Activated CD8-positive, alpha-beta memory T cell treated with anti-CD3 and anti-CD28 coated beads for 36 hours (primary cell): ENCODE data around the gene ALDH1L1. TPM values are rescaled to one million over a fixed set of nuclear protein-coding genes. Genes with fewer than 3 reads are reported as not detected.

Experiments used
- CTCF ChIA-PET: fragments of 350-600 bp; sonication (Branson Sonifier 250); formaldehyde crosslinking; loops from one replicate; lab custom pipeline; 2021; ENCODE audit warnings: antibody characterized with exemption; lab: Charles Lee
- POLR2A ChIA-PET: fragments of 350-600 bp; sonication (Branson Sonifier 250); formaldehyde crosslinking; loops from one replicate; lab custom pipeline; 2021; ENCODE audit warnings: antibody characterized with exemption; lab: Charles Lee
- total RNA-seq, 2 experiments: library from RNA; stranded (reverse); gene quantifications; one replicate each; pipeline ENCODE4 v1.2.3, GENCODE V29; 2021

Gene ALDH1L1
- total RNA-seq, 2 experiments from 2014 or later: not detected

DNA sequence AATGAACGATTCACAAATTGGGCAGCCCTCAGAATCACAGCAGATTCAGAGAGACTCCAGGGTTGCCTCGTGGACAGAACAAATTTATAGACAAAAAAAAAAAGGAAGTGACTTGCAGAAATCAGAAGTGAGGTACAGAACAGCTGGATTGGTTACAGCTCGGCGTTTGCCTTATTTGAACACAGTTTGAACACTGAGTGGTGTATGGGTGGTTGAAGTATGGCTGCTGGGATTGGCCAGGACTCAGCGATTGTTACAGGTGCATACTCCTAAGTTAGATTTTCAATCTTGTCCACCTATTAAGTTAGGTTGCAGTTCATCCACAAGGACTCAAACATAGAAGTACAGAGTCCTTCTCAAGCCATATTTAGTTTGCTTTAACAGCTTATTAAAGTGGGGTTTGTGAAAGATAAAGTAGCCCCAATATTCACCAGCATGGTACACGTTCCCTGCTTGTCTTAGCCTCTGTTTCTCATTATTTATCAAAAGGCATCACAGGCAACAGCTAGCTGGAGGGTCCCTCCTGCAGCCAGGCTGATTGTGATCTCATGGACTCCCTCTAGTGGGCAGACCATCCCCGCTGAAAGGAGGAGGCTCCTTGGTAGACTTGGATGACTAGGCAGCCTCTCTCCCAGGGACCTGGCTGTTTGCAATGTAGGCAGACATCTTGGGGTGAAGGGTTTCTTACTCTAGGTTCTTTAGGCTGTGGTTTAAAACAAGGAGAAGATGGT lies 17.6 kb upstream of the ALDH1L1 start:
- POLR2A ChIA-PET: no interaction called here
- CTCF ChIA-PET: interaction anchor here (1.1 to 2.9 kb wide), 3 partner anchors 9 to 65 kb away, joined by 3 to 19 read pairs (median 5); no protein-coding TSS in a partner anchor

DNA sequence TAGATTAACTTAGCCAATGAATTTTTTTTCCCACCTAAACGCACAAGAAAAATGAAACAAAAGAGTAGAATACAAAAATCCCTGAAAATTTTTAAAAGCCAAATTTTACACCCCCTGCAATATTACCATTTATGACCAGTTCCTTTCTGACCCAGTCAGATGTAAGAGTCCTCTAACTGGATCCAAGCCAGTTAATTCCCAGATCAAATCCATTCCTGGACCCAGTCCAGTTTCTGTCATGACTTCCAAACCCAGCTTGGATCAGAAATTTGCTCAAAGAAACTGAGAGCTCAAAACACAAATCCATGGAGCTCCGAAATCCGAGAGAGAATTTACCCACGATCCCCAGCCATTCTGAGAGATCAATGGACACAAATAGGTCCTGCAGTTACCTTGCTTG lies 17.0 kb upstream of the ALDH1L1 start:
- ChIA-PET POLR2A (no interaction called here), CTCF (interaction anchor here (1.1 to 2.9 kb wide), 3 partner anchors 9 to 64 kb away, joined by 3 to 19 read pairs (median 5); no protein-coding TSS in a partner anchor)

GRCh38 chr3:126194713-126195305 lies 14.4 kb upstream of the ALDH1L1 start:
- CTCF ChIA-PET: no interaction called here
- POLR2A ChIA-PET: no interaction called here

GRCh38 chr3:126191246-126191645 lies 10.9 kb upstream of the ALDH1L1 start:
- CTCF ChIA-PET: no interaction called here
- POLR2A ChIA-PET: no interaction called here

DNA sequence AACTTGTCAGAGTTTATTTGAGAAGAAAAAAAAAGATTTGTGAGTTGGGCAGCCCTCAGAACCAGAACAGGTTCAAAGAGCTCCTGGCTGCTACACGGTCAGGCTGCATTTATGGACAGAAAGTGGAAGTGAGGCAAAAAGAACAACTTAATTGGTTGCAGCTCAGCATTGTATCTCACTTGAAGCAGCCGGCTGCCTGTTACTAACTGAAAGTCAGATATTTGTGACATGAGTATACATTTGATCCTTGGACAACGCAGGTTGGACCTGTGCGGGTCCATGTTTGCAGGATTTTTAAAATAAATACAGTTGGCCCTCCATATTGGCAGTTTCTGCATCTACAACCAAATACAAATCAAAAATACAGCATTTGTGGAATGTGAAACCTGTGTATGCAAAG lies 7.5 kb upstream of the ALDH1L1 start:
- CTCF ChIA-PET: interaction anchor here (1.9 kb wide), 1 partner anchor 10 kb away, joined by 5 read pairs; no protein-coding TSS in a partner anchor
- POLR2A ChIA-PET: no interaction called here

GRCh38 chr3:126186749-126187148 lies 6.4 kb upstream of the ALDH1L1 start:
- ChIA-PET CTCF (no interaction called here), POLR2A (no interaction called here)

DNA sequence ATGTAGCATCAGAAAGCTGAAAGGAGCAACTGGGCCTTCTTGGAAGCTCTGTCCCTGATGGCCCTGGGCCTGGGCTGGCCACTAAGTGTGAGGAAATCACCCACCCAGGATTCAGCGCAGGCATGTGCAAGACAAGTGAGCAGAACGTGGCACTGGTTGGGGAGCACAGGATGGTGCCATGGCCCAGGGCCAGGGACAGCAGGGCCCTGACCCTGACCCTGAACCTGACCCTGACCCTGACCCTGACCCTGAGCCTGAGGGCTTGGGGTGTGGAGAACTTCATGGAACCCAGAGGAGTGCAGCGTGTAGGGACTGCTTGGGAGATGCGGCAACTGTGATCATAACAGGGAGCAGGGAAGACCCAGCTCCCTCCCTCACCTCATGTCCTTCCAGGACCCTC lies 5.9 kb upstream of the ALDH1L1 start:
- POLR2A ChIA-PET: no interaction called here
- CTCF ChIA-PET: no interaction called here

DNA sequence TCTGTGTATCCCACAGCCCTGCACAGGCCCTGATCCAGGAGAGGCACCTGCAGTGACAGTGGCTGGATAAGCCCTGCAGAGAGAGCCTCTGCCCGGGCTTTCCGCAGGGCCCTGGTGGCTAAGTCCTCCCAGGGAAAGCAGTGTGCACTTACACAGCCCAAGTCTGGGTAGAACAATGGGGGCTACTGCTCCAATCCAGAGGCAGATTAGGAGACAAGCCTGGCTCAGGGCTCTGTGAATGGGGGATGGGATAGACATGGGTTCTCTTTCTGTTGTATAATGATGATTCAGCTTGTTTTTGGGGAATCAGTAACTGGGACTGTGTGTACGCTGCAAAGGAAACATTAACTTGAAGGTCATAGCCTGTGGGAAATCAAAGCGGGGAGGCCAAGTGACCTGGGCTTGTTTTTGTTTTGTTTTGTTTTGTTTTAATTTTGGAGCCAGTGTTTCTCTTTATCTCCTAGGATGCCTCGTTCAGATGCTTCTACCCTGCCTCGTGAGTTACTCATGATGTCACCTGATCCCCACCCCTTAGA lies 4.1 kb upstream of the ALDH1L1 start:
- ChIA-PET CTCF (no interaction called here), POLR2A (no interaction called here)

- CTCF ChIA-PET: no interaction called here
- POLR2A ChIA-PET: no interaction called here
These were observed 976 bp upstream of the ALDH1L1 start for GRCh38 chr3:126181398-126181725.

DNA sequence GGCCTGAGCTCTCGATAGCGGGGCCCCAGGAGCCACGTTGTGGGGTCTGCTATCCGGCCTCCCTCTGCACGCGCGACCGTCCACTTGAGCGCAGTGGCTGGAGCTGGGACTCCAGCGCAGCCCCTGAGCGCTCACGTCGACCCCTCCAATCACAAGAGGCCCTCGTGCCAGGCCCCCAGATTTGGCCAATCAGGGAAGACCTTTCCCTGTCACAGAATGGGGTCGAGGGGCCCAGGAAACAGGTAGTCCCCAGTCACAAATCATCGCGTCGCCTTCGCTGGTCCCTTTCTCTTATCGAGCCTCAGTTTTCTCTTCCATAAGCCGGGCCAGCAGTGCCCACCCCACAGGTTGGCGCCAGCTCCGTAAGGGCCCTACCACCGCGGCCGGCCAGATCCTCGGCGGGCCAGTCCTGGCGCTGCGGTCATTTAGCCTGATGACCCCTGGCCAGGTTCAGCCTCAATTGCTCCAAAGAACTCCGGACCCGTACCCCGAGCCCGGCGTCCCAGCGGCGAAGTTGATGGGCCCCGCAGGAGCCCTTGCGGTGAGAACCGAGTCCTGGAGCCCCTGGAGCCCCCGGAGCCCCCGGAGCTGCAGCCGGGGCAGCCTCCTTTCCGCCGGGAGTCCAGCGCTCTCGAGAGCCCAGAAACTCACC lies 435 bp downstream of the ALDH1L1 start:
- POLR2A ChIA-PET: no interaction called here
- CTCF ChIA-PET: no interaction called here

- ChIA-PET CTCF (no interaction called here), POLR2A (no interaction called here)
These were observed 10.2 kb downstream of the ALDH1L1 start for GRCh38 chr3:126170073-126170777.

- POLR2A ChIA-PET: no interaction called here
- CTCF ChIA-PET: no interaction called here
These were observed 12.8 kb downstream of the ALDH1L1 start for GRCh38 chr3:126167566-126167965.

DNA sequence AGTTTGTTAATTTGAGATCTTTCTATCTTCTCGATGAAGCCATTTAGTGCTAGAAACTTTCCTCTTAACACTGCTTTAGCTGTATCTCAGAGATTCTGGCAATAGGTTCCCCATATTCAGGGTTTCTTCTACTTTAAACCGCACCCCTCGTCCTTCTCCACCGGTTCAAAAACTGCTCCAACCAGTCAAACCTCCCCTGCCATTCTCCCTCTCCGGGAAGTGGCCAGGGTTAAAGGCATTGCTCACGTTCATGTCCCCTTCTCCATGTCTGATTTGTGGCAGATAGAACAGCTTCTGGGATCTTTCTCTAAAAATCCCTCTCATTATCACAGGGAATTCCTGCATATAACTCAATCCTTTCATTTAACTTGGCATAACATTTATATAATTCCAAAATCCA lies 14.4 kb downstream of the ALDH1L1 start:
- POLR2A ChIA-PET: no interaction called here
- CTCF ChIA-PET: no interaction called here

DNA sequence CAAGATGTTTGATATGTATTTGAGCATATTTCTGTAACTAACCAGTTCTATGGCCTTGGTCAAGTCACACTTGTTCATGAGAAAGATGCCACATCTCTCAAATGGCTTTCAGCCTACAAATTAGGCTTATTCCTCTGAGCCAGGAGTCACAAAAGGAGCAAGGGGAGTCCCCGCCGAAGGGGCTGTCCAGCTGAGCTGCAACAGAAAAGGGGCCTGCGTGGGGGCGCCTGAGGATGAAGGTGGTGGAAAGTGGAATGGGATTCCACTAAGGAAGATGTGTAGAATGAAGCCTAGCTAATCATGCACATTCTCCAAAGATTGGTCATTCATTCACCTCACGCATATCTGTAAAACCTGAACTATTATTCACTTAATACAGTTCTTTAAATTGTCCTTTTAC lies 19.1 kb downstream of the ALDH1L1 start:
- ChIA-PET CTCF (no interaction called here), POLR2A (no interaction called here)

DNA sequence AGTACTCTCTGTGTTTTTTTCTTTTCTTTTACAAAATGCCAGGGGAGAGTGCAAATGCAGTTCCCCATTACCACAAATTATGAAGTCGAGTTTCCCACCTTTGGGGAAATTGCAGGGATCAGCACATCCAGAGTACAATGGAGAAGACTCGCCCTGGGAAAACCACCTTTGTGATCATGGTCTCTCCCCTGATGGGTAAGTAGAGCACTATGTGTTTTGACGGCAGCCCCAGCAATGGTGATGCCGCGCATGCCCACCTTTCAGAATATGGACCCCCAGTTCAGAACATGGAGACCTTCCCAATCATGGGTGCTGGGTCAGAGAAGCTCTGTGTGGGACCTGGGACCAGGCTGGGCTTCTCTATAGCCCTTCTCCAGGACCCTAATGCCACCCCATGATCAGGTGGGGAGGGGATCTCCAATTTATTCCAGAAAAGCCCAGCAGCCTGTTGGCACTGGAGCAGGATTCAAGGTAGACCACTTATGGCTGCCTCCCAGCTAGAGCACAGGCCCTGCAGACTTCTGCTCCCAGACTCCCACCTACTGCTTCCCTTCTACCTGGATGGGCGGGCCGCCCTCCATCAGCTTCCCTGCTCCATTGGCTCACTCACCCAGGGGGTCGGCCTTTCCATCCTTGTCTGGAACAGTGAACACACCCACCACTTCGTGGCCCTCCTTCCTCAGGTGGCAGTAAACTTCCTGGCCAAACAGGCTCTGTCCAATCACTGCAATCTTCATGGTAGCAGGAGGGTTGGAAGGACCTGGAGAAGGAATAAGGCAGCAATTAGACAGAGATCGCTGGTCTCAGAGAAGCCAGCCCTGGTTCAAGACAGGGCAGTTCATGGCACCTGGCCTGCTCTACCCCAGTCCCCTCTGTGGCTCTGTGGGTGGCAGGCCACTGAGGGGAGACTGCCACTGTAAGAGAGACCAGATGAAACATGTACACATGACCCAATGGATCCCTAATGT lies 19.9 kb downstream of the ALDH1L1 start:
- CTCF ChIA-PET: no interaction called here
- POLR2A ChIA-PET: no interaction called here

DNA sequence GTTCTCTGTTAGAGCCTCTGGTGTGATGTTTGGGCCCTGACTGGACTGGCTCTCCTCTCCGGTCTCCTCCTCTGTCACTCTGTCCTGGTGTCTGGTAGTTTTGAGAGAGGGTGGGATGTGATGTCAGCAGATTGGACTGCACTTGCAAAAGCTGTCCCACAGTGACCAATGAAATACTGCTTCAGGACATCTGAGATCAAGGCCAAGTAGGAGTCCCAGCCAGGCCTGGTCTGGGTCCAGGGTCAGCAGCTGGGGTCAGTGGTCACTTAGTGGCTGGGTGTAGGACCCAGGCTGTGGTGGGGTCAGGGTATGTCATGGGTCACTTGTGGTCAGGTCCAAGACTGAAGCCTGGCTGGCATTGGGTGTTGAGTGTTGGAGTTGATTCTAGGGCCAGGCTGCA lies 20.9 kb downstream of the ALDH1L1 start:
- ChIA-PET POLR2A (no interaction called here), CTCF (no interaction called here)

GRCh38 chr3:126158912-126159454 lies 21.4 kb downstream of the ALDH1L1 start:
- CTCF ChIA-PET: no interaction called here
- POLR2A ChIA-PET: no interaction called here
